Measurements from ENCODE around the gene GALNT3. TPM values are rescaled to one million over a fixed set of nuclear protein-coding genes. Genes with fewer than 3 reads are reported as not detected.

GALNT3 gene
- total and polyA plus RNA-seq, 2 experiments from 2014 or later = 0.40 to 1.1 TPM

DNA sequence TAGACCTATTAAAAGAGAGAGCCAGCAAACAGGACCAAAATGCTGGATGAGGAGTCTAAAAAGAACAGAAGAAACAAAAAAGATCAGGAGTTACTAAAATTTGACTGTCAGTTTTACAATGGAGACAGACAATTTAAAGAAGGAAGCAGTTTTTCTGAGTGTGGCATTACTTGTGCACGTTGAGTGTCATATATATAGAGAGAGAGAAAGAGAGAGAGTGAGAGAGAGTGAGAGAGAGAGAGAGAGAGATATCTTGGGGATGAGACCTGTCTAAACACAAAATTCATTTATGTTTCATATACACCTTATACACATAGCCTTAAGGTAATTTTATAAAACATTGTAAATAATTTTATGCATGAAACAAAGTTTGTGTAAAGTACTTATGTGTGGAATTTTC lies 2.1 kb upstream of the GALNT3 start:
- in situ Hi-C loops (cut with MboI) = no loop called here
- Histone ChIP-seq H3K9ac (no peak overlapping the region), H2AFZ (no peak overlapping the region), H3K79me2 (ENCODE audit: insufficient read depth) (no peaks in the 10 kb centered on the region), H3F3A (ENCODE audit: insufficient read depth) (peaks cover 18% of the 10 kb centered on the region; the same call in 1 of the 2 replicates), H3K27ac (no peak overlapping the region), H3K27me3 (replicated peaks; ENCODE audit: insufficient read depth) (no peaks in the 10 kb centered on the region), H4K20me1 (ENCODE audit: insufficient read depth) (no peaks in the 10 kb centered on the region), H3K4me1 (ENCODE audit: insufficient read depth) (peaks cover 14% of the 10 kb centered on the region), H3K4me2 (ENCODE audit: unreplicated experiment) (no peak overlapping the region), H3K9me2 (ENCODE audit: insufficient read depth) (no peaks in the 10 kb centered on the region), H3K36me3 (ENCODE audit: low read depth) (no peaks in the 10 kb centered on the region), H3K4me3 (no peak overlapping the region), H3K9me3 (ENCODE audit: low read depth) (no peaks in the 10 kb centered on the region)
- WGBS, 2 experiments (ENCODE audit: low coverage in 1 of 2, low lambda C conversion rate in 2 of 2, missing lambda C conversion rate in 2 of 2) = 71 to 77% methylated on average over 1 of the region's 1 CpG
- DNase-seq = no peak
- no peak for TF ChIP-seq EZH2phosphoT487 (IDR thresholded peaks at IDR 0.05; ENCODE audit: insufficient read depth, low read depth)
- TF ChIP-seq EZH2 (IDR thresholded peaks at IDR 0.05; ENCODE audit: insufficient read depth, poor library complexity, severe bottlenecking) = no peak

GRCh38 chr2:165795011-165795410 lies 964 bp upstream of the GALNT3 start:
- H3K9me3 ChIP-seq (ENCODE audit: low read depth) = no peaks in the 10 kb centered on the region
- peak overlapping the region; percentile 81 for H3K4me2 ChIP-seq (ENCODE audit: unreplicated experiment)
- no peak overlapping the region for H3K27ac ChIP-seq
- H3K79me2 ChIP-seq (ENCODE audit: insufficient read depth) = no peaks in the 10 kb centered on the region
- TF ChIP-seq EZH2 (IDR thresholded peaks at IDR 0.05; ENCODE audit: insufficient read depth, poor library complexity, severe bottlenecking) = no peak
- no peak for TF ChIP-seq EZH2phosphoT487 (IDR thresholded peaks at IDR 0.05; ENCODE audit: insufficient read depth, low read depth)
- peaks cover 25% of the 10 kb centered on the region for H3K4me1 ChIP-seq (ENCODE audit: insufficient read depth)
- H3K9me2 ChIP-seq (ENCODE audit: insufficient read depth) = no peaks in the 10 kb centered on the region
- H2AFZ ChIP-seq = peak overlapping the region; percentile 80
- H3K27me3 ChIP-seq (replicated peaks; ENCODE audit: insufficient read depth) = no peaks in the 10 kb centered on the region
- no peak overlapping the region for H3K9ac ChIP-seq
- 74 to 81% methylated on average over 2 of the region's 2 CpGs for WGBS, 2 experiments (ENCODE audit: low coverage in 1 of 2, low lambda C conversion rate in 2 of 2, missing lambda C conversion rate in 2 of 2)
- H4K20me1 ChIP-seq (ENCODE audit: insufficient read depth) = no peaks in the 10 kb centered on the region
- peaks cover 20% of the 10 kb centered on the region; the same call in 1 of the 2 replicates for H3F3A ChIP-seq (ENCODE audit: insufficient read depth)
- peak overlapping the region; percentile 67 for H3K4me3 ChIP-seq
- in situ Hi-C loops (cut with MboI) = no loop called here
- peak; percentile 22 for DNase-seq
- no peaks in the 10 kb centered on the region for H3K36me3 ChIP-seq (ENCODE audit: low read depth)

DNA sequence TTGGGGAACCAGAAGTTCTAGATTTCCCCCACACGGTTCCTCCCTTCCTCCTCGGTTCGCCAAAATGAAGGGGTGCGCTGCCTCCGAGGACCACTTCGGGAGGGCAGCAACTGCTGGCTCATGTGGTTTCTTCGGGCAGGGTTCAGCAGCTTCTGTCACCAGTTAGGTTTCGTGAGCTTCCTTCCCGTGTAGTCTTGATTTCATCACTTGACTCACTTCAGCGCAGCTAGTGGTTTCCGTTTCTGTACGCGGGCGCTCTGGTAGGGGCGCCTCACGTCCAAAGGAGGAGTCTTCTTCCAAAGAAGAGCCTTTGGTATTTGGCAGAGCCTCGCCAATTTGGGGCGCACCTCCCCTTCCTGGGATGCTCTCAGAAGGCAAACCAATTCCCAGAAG lies 485 bp upstream of the GALNT3 start:
- H3K4me2 ChIP-seq (ENCODE audit: unreplicated experiment) = peak overlapping the region; percentile 81
- DNase-seq = peak; percentile 74
- peaks cover 27% of the 10 kb centered on the region for H3K4me1 ChIP-seq (ENCODE audit: insufficient read depth)
- WGBS, 2 experiments (ENCODE audit: low coverage in 1 of 2, low lambda C conversion rate in 2 of 2, missing lambda C conversion rate in 2 of 2) = 3 to 5% methylated on average over 18 of the region's 18 CpGs
- H4K20me1 ChIP-seq (ENCODE audit: insufficient read depth) = no peaks in the 10 kb centered on the region
- H3K9ac ChIP-seq = 0 out of 2 replicates have a peak overlapping the region, but pooled peaks have one; percentile 20
- no peaks in the 10 kb centered on the region for H3K36me3 ChIP-seq (ENCODE audit: low read depth)
- H3K9me2 ChIP-seq (ENCODE audit: insufficient read depth) = no peaks in the 10 kb centered on the region
- no peaks in the 10 kb centered on the region for H3K27me3 ChIP-seq (replicated peaks; ENCODE audit: insufficient read depth)
- H2AFZ ChIP-seq = peak overlapping the region; percentile 80
- in situ Hi-C loops (cut with MboI) = no loop called here
- peak overlapping the region; percentile 67 for H3K4me3 ChIP-seq
- TF ChIP-seq EZH2 (IDR thresholded peaks at IDR 0.05; ENCODE audit: insufficient read depth, poor library complexity, severe bottlenecking) (no peak), EZH2phosphoT487 (IDR thresholded peaks at IDR 0.05; ENCODE audit: insufficient read depth, low read depth) (no peak)
- no peaks in the 10 kb centered on the region for H3K79me2 ChIP-seq (ENCODE audit: insufficient read depth)
- H3F3A ChIP-seq (ENCODE audit: insufficient read depth) = peaks cover 20% of the 10 kb centered on the region; the same call in 1 of the 2 replicates
- H3K27ac ChIP-seq = no peak overlapping the region
- H3K9me3 ChIP-seq (ENCODE audit: low read depth) = no peaks in the 10 kb centered on the region

- peak overlapping the region; percentile 80 for H2AFZ ChIP-seq
- H3K9me2 ChIP-seq (ENCODE audit: insufficient read depth) = no peaks in the 10 kb centered on the region
- H3K9me3 ChIP-seq (ENCODE audit: low read depth) = no peaks in the 10 kb centered on the region
- in situ Hi-C loops (cut with MboI) = no loop called here
- H3K9ac ChIP-seq = no peak overlapping the region
- H3K4me2 ChIP-seq (ENCODE audit: unreplicated experiment) = peak overlapping the region; percentile 81
- H3K27ac ChIP-seq = no peak overlapping the region
- H4K20me1 ChIP-seq (ENCODE audit: insufficient read depth) = no peaks in the 10 kb centered on the region
- H3K4me3 ChIP-seq = peak overlapping the region; percentile 67
- peaks cover 27% of the 10 kb centered on the region for H3K4me1 ChIP-seq (ENCODE audit: insufficient read depth)
- DNase-seq = peak; percentile 27
- TF ChIP-seq EZH2 (IDR thresholded peaks at IDR 0.05; ENCODE audit: insufficient read depth, poor library complexity, severe bottlenecking) (no peak), EZH2phosphoT487 (IDR thresholded peaks at IDR 0.05; ENCODE audit: insufficient read depth, low read depth) (no peak)
- H3K79me2 ChIP-seq (ENCODE audit: insufficient read depth) = no peaks in the 10 kb centered on the region
- H3K36me3 ChIP-seq (ENCODE audit: low read depth) = no peaks in the 10 kb centered on the region
- no peaks in the 10 kb centered on the region for H3K27me3 ChIP-seq (replicated peaks; ENCODE audit: insufficient read depth)
- H3F3A ChIP-seq (ENCODE audit: insufficient read depth) = peaks cover 20% of the 10 kb centered on the region; the same call in 1 of the 2 replicates
- 9 to 13% methylated on average over 23 to 32 of the region's 35 CpGs for WGBS, 2 experiments (ENCODE audit: low coverage in 1 of 2, low lambda C conversion rate in 2 of 2, missing lambda C conversion rate in 2 of 2)
Measured at GRCh38 chr2:165793161-165793778, 777 bp downstream of the GALNT3 start.
